GM18502 (cell line): ENCODE data around the gene SPACA4.

ENCODE experiments used
- ATAC-seq: cut with Tn5 transposase; IDR thresholded peaks from one replicate; pipeline ENCODE4 v1.9.1; 2021; ENCODE audit warnings: mild to moderate bottlenecking; ENCODE audit not compliant: unreplicated experiment, poor library complexity

SPACA4 gene

GRCh38 chr19:48596237-48596636 is 10.3 kb upstream of the SPACA4 start:
- no peak for ATAC-seq

DNA sequence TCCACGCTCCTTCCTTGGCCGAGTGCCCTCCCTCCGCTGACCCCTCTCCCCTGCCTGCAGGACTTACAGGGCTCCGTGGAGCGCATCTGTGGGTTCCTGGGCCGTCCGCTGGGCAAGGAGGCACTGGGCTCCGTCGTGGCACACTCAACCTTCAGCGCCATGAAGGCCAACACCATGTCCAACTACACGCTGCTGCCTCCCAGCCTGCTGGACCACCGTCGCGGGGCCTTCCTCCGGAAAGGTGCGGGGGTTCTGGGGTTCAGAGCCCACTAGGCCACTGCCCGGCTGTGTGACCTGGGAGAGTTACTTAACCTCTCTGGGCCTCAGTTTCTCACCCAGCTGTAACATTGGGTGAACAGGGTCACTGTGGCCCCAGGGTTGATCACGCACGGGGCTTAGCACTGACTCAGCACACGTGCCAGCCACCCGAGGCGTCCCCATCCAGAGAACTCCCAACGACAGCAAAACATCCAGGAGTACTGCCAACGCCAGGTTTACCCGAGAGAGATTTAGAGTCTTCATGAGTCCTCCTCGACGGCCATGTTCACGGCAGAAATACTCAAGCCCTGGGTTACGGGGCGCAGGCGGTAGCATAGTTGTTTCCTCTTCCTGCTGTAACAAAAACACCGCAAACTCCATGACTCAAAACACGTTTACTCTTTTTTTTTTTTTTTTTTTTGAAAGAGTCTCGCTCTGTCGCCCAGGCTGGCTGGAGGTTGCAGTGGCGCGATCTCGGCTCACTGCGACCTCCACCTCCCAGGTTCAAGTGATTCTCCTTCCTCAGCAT is 9.7 kb upstream of the SPACA4 start:
- ATAC-seq = no peak

- ATAC-seq = no peak
These were observed 7.4 kb upstream of the SPACA4 start for GRCh38 chr19:48598996-48599700.

- no peak for ATAC-seq
These were observed 5.7 kb upstream of the SPACA4 start for GRCh38 chr19:48600679-48601417.

GRCh38 chr19:48603001-48603400 is 3.5 kb upstream of the SPACA4 start:
- ATAC-seq = no peak

- no peak for ATAC-seq
These were observed 3.1 kb upstream of the SPACA4 start for GRCh38 chr19:48603449-48603848.

DNA sequence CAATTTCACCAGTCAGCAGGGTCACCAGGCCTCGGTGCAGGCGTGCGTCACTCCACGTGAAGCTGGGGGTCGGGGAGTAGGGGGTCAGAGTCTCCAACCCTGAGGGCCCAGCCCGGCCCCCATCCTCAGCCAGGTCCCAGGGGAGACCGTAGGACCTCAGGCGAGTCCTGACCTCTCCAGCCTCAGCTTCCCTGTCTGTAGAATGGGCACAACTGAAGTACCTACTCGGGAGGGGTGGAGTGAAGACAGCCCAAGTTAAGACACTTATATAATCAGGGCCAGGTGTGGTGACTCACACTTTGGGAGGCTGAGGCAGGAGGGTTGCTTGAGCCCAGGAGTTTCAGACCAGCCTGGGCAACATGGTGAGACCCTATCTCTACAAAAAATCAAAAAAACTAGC is 2.7 kb upstream of the SPACA4 start:
- ATAC-seq = no peak

GRCh38 chr19:48607359-48607755 is 815 bp downstream of the SPACA4 start:
- no peak for ATAC-seq

- ATAC-seq = no peak
These were observed 2.3 kb downstream of the SPACA4 start for GRCh38 chr19:48608798-48609263.

DNA sequence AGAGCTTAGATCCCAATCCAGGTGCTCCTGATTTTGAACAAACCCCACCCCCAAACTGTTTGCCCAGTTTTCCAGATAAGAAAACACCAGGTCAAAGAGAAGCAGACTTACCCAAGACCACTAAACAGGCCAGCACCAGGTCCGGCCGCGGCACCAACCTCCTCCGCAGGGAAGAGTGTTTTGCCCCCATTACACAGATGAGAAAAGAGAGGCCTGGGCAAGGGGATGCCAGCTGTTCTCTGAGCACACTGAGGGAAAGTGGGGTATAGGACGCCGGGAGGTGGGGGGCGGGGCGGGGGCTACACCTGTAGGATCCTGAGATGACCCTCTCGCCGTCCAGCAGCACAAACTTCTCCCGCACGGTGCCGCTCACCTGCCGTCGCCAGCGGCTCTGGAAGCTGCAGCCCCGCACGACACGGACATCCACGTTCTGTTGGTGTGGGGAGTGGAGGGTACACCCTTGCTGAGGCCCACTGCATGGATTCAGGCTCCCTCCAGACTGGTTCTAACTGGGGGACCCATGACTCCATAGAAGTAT is 3.1 kb downstream of the SPACA4 start:
- no peak for ATAC-seq

DNA sequence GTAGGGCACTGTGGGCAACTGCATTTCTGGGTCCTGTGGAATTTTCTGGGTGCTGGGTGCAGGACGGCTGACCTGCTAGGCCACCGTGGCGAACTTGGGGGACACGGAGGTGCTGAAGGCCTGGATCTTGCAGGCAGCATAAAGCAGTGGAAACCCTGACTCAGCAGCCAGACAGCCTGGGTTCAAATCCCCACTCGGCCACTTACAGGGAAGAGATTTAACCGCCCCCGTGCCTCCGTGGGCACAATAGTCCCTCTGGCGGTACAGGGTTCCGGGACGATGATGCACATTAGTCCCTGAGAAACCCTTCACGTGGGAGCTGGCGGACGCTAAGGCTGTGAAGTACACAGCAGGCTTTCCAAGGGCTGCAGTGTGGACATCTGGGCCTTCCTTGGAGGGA is 5.3 kb downstream of the SPACA4 start:
- ATAC-seq = no peak

DNA sequence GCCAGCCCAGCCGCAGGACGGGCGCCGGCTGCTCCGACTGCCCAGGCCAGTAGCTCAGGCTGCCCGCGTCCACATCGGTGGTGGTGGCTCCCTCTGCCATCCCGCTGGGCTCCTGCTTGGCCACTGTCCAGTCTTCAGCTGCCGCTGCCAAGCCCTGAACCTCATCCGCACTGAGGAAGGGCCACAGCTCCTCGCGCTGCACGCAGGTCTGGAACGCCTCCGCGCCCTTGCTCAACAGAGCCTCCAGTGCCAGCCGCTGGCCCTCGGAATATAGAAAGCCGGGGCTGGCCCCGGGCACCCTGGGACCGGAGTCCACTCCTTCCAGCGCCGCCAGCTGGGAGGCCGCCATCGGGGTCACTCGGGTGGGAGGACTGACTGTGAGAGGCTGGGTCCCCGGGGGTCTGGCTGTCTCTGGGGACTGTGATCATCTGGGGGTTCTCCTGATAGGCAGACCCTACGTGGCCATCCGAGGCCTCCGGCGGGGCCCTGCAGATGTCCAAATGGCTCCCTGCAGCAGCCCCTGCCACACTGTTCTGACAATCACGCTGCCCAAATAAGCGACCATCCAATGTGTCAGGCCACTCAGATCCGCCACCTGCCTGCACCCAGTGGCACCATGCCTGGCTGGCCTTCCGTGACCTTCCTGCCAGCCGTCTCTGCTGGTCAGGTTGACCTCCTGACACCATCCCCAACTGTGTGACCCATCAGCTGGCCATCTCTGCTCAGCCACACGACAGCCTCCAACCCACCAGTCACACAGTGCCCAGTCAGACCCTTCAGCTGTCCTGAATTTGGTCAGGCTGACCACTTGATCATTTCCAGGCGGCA is 6.7 kb downstream of the SPACA4 start:
- ATAC-seq = no peak

GRCh38 chr19:48613852-48614435 is 7.4 kb downstream of the SPACA4 start:
- ATAC-seq = no peak

DNA sequence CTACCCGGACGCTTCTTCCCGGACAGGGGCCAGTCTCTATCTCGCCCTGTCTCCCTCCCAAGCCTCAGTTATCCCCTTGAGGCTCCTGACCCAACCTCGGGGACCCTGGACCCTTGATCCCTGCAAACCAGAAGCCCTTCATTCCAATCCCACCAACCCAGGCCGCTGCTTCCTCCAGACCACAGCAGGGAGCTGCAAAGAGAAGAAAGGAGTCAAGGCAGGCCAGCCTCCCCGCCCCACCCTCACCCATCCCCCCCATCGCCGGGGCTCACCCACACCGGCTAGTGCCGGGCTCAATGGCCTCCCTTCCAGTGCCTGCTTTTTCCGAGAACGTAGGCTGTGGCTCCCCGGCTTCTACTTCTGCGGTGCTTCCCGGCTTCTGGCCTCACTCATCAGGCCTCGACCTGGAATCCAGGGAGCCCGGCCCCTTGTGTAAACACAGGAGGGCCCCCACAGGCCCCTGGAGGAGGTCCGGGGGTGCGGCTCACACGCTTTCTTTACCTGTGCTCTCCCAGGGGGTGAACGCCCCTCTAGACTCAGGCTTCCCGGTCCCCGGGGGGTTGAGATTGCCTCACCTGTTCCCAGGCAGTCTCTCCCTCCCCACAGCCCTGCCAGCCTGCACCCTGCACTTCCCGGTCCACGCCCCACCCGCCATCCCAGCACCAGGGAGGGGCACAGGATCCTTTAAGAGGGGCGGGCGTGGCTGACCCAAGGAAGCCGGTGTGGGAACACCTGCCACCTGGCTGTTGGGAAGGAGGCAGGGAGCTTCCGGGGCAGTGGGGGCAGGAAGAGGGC is 8.1 kb downstream of the SPACA4 start, which contains the start of gene FAM83E:
Gene FAM83E (minus strand): TSS at position 641 of the 795 bp plus-strand sequence. CDS start 1,704 bp downstream, outside the sequence.
- ATAC-seq = no peak

GRCh38 chr19:48615231-48616040 is 8.9 kb downstream of the SPACA4 start:
- ATAC-seq = no peak

DNA sequence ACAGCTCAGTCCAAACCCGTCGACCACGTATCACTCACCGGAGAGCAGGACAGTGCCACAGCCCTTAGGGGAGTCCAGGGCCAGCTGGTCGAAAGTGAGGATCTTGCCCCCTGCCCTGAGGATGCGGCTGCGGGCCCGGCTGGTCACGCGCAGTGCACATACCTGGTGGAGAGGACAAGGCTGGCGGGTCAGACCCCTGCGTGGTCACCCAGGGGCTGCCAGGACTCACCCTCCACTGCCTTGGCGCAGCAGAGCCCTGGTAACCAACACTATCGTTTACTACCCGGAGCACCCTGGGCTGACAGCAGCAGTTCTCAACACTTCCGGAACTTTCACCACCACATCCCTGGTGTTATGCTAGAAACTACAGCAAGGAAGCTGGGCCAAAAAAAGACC is 9.5 kb downstream of the SPACA4 start:
- ATAC-seq = no peak

GRCh38 chr19:48616491-48617056 is 10.0 kb downstream of the SPACA4 start:
- no peak for ATAC-seq
